Omental fat pad (tissue), 4 donors: ENCODE data around the gene PPP1R13B. TPM values are rescaled to one million over a fixed set of nuclear protein-coding genes. Genes with fewer than 3 reads are reported as not detected.

ENCODE experiments used
- ATAC-seq: fragments of 150-250 bp; one replicate; pipeline ENCODE4 v1.9.1; 2016; ENCODE audit warnings: mild to moderate bottlenecking, moderate library complexity; ENCODE audit not compliant: low FRiP score
- DNase-seq: peaks from one replicate; pipeline ENCODE4 v3.0.0-alpha.2; 2019; ENCODE audit warnings: low spot score
- total RNA-seq, 4 donors: library from RNA; depleted of rRNA; stranded (reverse); fragments of >200 nt; gene quantifications; one replicate each; pipeline ENCODE4 v1.1.0, GENCODE V29; 2016
- TF ChIP-seq, protein P1 (sequence below), 3 donors: fragments of 450-650 bp; IDR thresholded peaks; one replicate each; pipeline ENCODE4 v1.5.1; 2016 to 2017; ENCODE audit warnings: antibody characterized with exemption in 3 of 3, mild to moderate bottlenecking in 3 of 3, moderate library complexity in 2 of 3

Gene PPP1R13B
- total RNA-seq, 4 donors from 2014 or later: 9.7 to 31.1 (median 15.0) TPM

DNA sequence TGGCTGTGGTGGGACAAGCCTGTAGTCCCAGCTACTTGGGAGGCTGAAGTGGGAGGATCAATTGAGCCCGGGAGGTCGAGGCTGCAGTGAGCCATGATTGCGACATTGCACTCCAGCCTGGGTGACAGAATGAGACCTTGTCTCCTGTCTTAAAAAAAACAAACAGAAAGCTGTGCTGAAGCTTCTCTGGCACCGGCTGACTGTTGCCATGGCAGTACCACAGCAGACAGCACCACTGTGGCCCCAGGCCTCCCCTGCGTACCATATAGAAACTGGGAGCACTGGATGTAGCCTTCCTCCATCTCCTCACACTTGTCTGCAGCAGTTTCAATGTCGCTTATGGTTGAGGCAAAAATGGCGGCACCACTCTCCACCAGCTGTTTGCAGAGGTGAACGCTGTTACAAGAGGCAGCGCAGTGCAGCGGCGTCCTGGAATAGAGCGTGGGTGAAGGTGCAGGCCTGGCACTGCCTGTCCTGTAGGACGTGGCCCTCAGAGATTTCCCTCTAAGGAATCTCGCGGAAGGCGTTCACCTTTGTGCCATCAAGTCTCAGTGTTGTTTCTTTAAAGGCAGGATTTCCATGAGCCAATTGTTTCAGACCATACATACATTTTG is 109.8 kb downstream of the PPP1R13B start:
- ATAC-seq: no peak
- TF ChIP-seq, protein P1, sequence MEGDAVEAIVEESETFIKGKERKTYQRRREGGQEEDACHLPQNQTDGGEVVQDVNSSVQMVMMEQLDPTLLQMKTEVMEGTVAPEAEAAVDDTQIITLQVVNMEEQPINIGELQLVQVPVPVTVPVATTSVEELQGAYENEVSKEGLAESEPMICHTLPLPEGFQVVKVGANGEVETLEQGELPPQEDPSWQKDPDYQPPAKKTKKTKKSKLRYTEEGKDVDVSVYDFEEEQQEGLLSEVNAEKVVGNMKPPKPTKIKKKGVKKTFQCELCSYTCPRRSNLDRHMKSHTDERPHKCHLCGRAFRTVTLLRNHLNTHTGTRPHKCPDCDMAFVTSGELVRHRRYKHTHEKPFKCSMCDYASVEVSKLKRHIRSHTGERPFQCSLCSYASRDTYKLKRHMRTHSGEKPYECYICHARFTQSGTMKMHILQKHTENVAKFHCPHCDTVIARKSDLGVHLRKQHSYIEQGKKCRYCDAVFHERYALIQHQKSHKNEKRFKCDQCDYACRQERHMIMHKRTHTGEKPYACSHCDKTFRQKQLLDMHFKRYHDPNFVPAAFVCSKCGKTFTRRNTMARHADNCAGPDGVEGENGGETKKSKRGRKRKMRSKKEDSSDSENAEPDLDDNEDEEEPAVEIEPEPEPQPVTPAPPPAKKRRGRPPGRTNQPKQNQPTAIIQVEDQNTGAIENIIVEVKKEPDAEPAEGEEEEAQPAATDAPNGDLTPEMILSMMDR (IDR thresholded peaks at IDR 0.05): no peak
- no peak for DNase-seq

DNA sequence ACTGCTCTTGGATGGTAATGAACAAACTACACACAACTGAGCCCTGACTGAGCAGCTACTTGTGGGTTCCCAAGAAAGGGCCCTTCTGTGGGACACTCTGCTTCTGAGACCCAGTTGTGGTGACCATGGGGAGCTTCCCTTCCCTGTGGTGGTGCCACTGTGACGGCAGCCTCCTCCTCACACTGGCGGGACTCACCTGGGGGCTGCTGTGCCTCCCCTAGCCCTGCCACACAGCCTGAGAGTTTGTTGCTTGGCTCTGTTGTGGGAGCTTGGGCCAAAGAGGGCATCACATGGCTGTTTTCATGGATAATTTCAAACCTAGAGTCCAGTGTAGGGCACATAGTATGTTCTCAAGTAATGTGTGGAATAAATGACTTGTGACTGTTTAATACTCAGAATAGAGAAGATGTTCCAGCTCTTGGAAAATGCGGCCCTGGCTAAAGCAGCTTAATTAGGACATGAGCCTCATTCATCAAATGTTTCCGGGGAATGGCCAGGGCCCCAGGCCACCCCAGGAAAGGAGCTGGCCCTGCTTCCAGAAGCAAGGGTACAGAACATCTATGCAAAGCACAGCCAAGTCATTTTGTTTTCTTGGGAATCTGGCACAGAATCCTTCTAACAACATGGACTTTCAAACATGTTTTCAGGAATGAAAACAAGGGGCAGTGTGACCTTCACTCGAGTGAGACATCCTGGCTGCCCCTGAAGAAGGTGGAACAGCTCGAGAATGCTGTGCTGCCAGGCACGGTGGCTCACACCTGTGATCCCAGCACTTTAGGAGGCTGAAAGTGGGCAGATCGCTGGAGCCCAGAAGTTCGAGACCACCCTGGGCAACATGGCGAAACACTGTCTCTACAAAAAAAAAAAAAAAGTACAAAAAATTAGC is 110.6 kb downstream of the PPP1R13B start:
- TF ChIP-seq, protein P1 (IDR thresholded peaks at IDR 0.05): no peak
- ATAC-seq: no peak

DNA sequence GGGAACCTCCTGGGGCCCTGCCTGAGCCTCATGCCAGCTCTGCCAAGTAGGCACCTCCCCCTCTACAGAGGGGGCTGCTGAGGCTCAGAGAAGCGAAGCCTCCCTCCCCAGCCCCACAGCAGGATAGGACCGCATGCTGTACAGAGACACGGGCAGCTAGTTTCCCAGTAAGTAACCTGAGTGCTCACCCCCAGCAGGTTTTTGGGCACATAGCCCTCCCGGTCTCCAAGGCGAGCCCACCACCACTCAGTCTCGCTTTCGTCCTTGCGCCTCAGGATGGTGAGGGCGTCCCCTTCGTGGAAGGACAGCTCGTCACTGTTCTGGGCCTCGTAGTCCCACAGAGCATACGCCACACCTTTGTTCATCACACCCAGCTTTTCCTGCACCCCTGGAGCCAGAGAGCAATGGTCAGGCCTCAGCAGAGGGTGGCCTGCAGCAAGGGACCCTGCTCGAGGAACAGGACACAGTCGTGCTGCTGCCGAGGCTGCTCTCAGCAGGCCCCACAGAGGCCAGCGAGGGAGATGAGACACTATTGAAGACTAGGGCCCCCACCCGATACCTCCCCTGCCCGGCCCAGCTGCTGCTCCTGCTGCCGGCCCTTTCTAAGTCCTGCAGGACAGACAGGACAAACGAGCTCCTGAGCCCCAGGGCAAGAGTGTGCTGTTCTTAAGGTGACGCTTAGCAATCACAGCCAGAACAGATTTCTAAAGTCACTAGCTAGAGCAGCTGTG is 111.4 kb downstream of the PPP1R13B start:
- ATAC-seq (no peak), DNase-seq (no peak)
- TF ChIP-seq, protein P1 (IDR thresholded peaks at IDR 0.05): no peak

More for the DNA sequence above, 110.6 kb downstream of the PPP1R13B start:
- DNase-seq: no peak

DNA sequence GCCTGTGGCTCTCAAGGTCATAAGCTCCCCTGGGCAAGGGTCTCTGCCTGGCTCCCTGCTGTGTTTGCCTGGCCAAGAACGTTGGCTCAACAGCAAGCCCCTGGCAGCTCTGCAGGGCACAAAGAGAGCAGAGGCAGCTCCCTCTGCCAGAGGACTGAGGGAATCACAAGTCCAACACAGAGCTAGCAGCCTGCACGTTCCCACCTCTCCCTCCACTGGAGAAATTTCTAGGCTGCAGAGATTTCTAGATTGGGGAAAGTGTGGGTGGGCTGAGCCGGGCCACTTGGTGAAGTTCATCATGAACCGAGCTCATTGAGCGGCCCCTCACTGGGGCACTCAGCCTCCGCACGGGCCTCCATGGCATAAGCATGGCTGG is 111.9 kb downstream of the PPP1R13B start:
- DNase-seq: no peak
- no peak for ATAC-seq
- TF ChIP-seq, protein P1 (IDR thresholded peaks at IDR 0.05): no peak

DNA sequence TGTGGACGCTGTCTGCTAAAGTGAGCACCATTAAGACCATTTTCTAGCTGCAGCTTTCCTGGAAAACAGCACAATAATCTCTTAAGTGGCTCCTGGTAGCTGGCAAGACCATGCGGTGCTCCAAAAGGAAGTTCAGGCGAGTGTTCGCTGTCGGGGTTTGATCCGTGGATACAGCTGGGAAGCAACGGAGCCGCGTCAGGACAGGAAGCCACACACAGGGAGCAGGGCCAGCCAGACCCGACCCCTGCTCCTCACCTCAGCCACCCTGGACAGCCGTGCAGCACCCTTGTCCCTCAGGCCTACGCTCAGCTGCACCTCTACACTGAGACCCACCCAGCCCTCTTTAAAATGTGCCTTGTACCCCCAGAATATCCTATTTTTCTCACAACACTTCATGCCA is 112.4 kb downstream of the PPP1R13B start:
- DNase-seq: no peak
- TF ChIP-seq, protein P1 (IDR thresholded peaks at IDR 0.05): no peak
- no peak for ATAC-seq

DNA sequence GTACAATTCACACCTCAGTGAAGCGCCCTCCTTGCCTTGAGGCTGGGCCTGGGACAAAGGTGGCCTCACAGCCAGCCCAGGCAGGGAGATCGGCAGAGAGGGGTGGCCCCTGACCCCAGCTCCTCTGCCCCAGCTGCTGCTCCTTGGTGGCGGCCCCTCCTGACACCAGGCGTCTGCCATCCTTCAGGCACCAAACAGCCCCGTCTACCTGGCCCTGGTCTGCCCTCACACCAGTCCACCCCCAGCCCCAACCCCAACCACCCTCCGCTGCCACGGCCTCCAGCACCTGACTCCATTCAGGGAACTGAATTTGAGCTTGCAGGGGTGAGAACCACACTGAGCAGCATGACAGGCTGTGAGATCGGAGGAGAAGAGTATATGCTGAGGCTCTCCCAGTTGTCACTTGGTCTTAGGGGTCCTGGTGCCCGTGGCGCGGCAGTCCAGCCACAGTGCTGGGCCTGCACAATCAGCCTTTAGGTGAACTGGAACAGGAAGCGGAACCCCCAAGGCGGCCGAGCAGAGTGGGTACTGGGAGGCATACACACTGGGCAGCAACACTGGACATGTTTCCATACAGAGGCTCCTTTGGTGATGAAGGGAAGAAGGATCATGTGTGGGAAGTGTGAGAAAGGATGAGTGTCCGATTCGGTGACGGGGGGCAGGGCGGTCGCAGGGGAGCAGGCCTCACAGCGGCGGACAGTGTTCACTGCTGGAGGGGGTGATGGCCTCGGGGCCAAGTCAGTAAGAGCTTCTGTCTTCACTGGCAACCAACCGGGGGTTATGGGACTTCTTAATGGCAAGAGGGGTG is 113.1 kb downstream of the PPP1R13B start:
- TF ChIP-seq, protein P1 (IDR thresholded peaks at IDR 0.05): no peak
- DNase-seq (no peak), ATAC-seq (no peak)
